Measurements from ENCODE around the gene UGT1A6.

GRCh38 chr2:233712611-233713261 is 20.0 kb downstream of the UGT1A6 start, which contains the start of gene UGT1A5:
- TF ChIP-seq CTCF (IDR thresholded peaks at IDR 0.05 in 8 of 11, conservative IDR thresholded peaks at IDR 0.05 in 3 of 11) (no peak), POLR2A (IDR thresholded peaks at IDR 0.05) (no peak), POLR2AphosphoS5 (IDR thresholded peaks at IDR 0.05) (no peak)

Data from spleen (tissue), 7 donors.